ENCODE data around the gene EHBP1.

The EHBP1 gene

GRCh38 chr2:62785810-62786597 is 80.5 kb downstream of the EHBP1 start:
- DNase-seq, result no peak

DNA sequence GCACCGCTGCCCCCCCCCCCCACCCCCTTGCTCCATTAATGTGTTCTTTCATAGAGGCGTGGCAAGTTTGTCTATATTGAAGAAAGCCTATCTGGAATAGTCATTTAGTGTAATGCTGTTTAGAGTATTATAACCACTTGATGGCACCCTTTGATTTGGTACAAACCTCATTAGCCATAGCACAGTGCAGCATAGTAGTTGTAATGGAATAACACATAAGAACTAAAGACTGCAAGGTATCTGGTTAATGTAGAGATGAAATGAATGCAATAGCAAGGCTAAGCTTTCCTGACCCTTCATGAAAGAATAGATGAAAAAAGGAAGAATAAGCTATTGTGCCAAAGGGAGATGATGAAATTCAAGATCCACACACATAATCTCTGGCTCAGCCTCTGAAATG is 81.9 kb downstream of the EHBP1 start:
- DNase-seq, result peak; percentile 32

- no peak for DNase-seq
Observed at GRCh38 chr2:62789518-62789917, 84.0 kb downstream of the EHBP1 start.

GRCh38 chr2:62789918-62790317 is 84.4 kb downstream of the EHBP1 start:
- DNase-seq, result no peak

DNA sequence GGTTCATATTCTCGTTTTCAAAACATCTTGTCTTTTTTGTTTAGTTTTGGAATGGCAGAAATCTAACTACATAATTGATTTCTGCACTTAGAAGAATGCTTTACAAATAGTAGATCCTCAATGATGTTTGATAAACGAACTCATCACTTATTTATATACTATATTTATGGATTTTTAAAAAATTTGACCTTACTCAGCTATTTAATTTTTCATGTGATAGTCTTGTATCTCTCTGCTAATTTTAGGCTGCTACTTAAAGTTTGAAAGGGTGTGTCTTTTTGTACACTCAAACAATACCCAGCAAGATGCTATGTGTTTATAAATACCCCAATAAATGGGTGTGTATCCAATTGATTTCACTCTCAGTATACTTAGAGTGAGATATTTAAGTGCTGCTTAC is 86.9 kb downstream of the EHBP1 start:
- DNase-seq, result no peak

DNA sequence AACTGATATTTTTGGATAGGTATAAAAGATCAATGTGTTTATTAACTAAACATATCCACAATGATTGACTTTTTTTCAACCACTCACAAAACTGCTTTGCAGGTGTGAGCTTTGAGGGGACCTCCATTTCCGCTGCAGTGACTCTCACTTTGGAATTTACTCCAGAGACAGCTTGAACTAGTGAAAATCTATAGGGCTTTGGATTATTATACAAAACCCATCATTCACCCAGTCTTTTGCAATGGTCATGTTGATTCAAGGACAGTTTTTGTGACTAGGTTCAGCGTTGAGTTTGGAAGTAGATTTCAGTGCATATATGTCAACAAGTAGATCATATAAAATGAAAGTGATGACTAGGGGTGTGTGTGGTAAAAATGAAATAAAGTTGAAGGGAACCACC is 87.7 kb downstream of the EHBP1 start:
- DNase-seq, result no peak

DNA sequence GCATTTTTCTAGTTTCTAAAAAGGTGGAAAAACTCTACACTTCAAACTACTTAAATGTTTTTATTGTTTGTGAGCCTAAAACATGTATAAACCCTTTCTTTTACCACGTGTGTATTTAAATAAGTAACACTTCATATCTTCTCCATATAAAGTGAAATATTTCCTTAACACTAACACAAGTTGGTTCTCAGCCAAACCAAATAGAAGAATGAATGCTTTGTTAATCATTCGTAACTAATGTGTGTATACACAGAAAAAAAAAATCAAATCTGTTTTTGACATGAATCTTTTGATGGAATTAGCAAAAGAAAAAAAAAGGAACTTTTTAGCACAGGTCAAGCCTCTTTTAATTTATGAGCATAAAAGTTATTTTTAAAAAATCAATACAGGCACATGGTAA is 89.3 kb downstream of the EHBP1 start:
- DNase-seq, result no peak

DNA sequence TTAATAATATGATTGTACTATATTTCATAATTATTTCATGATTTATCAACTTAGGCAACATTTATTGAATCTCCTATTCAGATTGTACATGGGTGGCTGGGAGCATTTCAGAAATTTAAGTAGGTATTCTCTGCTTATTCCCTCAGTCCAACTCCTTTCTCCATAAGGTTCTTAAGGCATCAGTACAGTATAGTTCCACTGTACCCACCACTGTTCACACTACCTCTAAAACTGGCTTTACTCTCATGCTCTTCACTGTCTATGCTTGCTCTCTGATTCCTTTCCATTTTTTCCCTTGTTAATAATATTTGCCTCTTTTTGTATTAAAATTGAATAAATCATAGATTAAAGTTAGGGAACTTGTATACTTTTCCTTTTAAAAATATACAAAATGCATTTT is 89.8 kb downstream of the EHBP1 start:
- no peak for DNase-seq

DNA sequence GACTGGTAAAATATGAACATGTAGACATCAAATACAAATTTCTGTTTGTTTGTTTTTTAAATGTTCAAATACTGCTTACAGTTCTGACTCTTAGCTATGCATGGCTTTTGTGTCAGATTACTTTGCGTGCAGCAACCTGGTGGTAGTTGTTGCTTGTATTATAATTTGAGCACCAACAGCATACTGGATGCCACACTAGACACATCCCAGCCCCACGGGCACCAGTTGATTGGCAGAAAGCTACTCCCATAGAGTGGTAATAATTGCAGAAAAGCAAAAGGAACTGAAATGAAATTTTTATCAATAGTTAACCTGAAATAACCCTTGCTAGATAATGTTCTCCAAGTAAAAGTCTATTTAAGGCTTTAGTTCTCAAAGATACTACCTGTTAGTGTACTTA is 91.6 kb downstream of the EHBP1 start:
- DNase-seq, result no peak

DNA sequence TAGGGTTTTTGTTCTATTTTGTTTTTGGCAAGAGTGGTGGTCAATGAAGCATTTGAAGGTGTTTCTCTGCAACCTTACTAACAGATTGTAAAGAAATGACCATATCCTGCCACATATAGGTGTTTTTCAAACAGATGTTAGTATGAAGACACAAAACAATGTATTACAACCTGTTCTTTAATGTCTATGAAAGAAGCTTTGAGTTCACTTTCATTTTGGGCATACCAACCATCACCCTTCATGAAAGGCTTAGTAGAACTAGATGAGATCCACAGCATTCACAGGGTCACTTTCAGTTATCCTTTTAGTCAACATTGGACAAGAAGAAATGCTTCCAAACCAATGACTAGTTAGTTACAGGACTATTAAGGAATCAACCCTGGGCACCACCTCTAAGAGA is 95.1 kb downstream of the EHBP1 start:
- no peak for DNase-seq

GRCh38 chr2:62801110-62801509 is 95.6 kb downstream of the EHBP1 start:
- DNase-seq, result no peak

- peak; percentile 19 for DNase-seq
Observed at GRCh38 chr2:62801814-62802523, 96.5 kb downstream of the EHBP1 start.

DNA sequence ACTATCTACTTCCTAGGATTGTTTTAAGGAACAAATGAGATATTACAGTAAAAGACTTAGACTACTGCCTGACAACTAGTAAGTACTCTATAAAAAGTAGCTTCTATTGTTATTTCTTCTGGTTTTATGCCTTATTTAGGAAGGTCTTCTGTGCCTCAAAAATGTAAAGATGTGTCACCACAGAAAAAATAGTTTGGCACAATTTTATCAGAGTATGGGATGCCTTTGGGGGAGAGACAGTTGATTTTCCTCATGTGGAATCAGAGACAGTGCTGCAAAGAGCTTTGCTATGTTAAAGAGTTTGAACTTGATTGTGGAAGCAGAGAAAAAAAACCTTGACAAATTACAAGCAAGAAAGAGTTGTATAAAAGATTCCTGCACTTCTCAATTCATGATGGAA is 98.4 kb downstream of the EHBP1 start:
- DNase-seq, result no peak

DNA sequence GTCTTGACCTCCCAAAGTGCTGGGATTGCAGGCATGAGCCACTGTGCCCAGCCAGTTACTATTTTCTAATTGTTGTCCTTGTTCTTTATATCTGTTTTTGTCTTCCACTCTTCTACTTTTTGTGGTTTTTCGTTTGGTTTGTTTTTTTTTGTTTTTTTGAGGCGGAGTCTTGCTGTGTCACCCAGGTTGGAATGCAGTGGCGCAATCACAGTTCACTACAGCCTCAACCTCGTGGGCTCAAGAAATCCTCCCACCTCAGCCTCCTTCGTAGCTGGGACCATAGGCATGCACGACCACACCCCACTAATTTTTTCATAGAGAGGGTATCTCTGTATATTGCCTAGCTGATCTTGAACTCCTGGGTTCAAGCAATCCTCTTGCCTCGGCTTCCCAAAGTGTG is 100.7 kb downstream of the EHBP1 start:
- DNase-seq, result no peak

GRCh38 chr2:62808554-62808953 is 103.0 kb downstream of the EHBP1 start:
- DNase-seq, result no peak

GRCh38 chr2:62811086-62811485 is 105.6 kb downstream of the EHBP1 start:
- DNase-seq, result no peak

DNA sequence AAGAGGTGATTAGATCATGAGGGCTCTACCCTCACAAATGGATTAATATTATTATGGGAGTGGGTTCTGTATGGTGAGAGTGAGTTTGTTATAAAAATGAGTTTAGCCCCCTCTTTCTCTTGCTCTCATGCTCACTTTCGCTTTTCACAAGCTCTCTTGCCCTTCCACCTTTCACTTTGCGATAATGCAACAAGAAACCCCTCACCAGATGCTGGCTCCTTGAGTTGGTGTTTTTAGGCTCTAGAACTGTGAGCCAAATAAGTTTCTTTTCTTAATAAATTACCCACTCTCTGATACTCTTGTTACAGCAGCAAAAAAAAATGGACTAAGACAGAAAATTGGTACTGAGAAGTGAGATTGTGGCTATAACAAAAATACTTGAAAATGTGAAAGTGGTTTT is 106.5 kb downstream of the EHBP1 start:
- DNase-seq, result no peak

- no peak for DNase-seq
Observed at GRCh38 chr2:62812921-62813825, 107.7 kb downstream of the EHBP1 start.

DNA sequence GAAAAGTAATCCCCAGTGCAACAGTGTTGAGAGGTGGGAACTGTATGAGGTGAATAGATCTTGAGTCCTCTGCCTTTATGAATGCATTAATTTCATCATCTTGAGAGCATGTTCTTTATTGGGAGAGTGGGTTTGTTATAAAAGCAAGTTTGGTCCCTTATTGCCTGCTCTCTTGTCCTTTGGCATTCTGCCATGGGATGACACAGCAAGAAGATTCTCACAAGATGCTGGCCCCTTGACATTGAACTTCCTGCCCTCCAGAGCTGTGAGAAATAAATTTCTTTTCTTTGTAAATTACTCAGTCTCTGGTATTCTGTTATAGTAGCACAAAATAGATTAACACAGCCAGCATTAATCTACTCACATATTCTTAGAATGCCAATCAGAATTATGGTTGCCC is 108.6 kb downstream of the EHBP1 start:
- no peak for DNase-seq

DNA sequence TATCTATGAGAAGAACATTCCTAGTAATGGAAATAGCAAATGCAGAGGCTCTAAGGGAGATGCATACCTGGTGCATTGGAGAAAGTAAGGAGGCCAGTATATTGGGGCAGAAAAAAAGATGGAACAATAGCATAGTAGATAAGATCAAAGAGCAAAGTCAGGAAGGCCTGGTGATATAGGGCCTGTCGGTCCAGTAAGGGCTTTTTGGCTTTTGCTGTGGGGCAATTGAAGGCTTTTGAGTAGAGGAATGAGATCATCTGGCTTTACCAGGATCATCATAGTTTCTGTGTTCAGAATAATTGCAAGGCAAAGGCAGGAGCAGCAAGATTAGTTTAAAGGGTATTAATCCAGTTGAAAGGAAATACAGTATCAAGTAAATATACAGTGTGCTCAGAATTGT is 111.8 kb downstream of the EHBP1 start:
- no peak for DNase-seq

- no peak for DNase-seq
Observed at GRCh38 chr2:62817995-62818713, 112.6 kb downstream of the EHBP1 start.

DNA sequence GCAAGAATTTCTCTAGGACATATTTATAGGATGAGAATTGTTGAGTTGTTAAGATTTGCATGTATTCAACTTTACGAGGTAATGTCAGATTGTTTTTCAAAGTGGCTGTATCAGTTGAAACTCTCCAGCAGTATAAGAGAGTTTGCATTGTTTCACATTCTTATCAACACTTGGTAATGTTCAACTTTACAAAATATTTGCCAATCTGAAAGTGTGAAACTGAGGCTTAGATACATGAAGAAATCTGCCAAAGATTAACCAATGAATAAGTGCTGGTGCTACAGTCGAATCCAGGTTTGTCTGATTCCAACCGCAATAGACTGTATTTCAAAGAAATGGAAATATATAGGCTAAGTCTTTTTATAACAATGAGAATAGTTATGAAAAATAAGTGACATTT is 117.0 kb downstream of the EHBP1 start:
- no peak for DNase-seq

DNA sequence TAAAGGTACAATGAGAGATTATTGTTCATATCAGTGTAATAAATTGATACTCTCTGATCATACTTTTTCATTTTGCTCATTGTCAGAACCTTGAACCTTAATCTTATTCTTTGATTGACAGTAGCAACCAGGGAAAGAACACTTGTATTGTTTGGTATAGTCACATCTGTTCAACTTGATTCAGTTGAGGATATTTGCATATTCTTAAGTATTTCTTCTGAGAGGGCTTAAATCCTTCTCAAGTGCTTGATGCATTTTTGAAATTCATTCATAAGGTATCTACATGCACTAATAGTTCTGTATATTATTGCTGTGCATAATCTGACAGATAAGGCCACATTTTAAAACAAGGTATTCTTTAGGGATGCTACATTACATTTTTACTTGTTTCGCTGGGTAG is 118.9 kb downstream of the EHBP1 start:
- no peak for DNase-seq
